SK-MEL-5 (cell line): Measurements from ENCODE around the gene SNX32. TPM values are rescaled to one million over a fixed set of nuclear protein-coding genes. Genes with fewer than 3 reads are reported as not detected.
"Not testable (repeated sequence)": the region's sequence is repeated elsewhere in the genome, so short reads cannot be mapped to it uniquely, and the experiment has no call there.

Experiments
- DNase-seq: peaks from one replicate; pipeline ENCODE4 v3.0.0-alpha.2; 2016; ENCODE audit warnings: low read depth, low spot score
- in situ Hi-C: cut with HindIII; loops from 2 replicates; pipeline ENCODE4 v1.10.0; 2016; ENCODE audit warnings: low sequenced_read_pairs, high pct_unique_total_duplicates, low pct_unique_long_range_greater_than_20kb
- total RNA-seq: library from RNA; depleted of rRNA; stranded (reverse); fragments of >200 nt; shearing (Covaris generic); gene quantifications from 2 replicates; pipeline ENCODE4 v1.2.3, GENCODE V29; 2014

The SNX32 gene
- total RNA-seq, 1 experiment from 2014 or later = 0.18 TPM

DNA sequence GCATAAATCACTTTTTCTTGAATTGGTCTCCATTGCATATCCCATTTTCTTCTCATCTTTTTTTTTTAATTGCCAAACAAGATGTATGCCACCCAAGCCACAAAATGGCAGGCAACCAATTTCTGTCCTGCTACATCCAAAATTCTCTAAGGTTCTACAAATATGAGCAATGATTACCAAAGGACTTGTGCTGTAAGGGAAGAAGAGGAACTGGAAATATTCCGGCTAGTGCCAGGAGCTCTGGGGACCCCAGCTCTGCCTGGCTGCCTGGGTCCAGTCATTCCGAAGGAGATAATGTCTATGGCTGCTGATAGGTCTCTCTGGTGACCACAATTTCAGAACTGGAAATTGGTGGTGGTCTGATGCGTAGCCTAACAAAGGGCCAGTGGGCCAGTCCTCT lies 17.1 kb upstream of the SNX32 start:
- DNase-seq = no peak
- in situ Hi-C loops = no loop called here

DNA sequence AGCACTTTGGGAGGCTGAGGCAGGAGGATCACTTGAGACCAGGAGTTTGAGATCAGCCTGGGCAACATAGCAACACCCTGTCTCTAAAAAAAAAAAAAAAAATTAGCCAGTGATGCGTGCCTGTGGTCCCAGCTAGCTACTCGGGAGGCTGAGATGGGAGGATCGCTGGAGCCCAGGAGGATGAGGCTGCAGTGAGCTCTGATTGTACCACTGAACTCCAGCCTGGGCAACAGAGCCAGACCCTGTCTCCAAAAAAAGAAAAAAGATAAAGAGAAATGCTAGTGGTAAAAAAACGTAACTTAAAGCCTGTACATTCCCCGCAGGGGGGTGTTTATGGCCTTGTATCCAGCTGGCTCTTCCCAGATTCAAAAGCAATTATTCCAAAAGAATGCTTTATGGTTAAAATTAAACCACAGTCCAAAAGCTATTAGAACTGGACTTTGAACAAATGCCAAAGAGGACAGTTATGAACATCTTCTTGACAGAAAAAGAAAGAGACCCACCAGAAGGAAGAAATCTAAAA lies 16.4 kb upstream of the SNX32 start:
- in situ Hi-C loops = no loop called here
- peak; percentile 7 for DNase-seq

- in situ Hi-C loops = no loop called here
Observed at GRCh38 chr11:65817835-65818680, 15.7 kb upstream of the SNX32 start.

DNA sequence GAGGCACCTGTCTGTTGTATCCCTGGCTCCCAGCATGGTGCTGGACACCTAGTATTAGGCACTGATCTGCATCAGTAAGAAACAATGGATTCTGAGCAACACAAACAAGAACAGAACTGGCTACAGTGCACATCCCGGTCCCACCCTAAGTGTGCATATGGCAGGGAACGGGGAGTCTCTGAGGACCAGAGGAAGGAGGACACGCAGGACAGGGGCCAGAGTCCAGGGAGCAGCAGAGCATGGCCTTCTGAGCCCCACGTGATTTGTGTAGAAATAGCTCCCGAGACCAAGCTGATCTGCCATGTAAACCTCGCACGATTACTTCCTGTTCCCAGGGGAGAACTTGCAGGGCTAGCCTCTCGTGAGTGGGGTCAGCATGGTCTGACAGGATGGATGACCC lies 12.7 kb upstream of the SNX32 start:
- no peak for DNase-seq
- in situ Hi-C loops = no loop called here

More at GRCh38 chr11:65817835-65818680, 15.7 kb upstream of the SNX32 start:
- DNase-seq = peak; percentile 89

DNA sequence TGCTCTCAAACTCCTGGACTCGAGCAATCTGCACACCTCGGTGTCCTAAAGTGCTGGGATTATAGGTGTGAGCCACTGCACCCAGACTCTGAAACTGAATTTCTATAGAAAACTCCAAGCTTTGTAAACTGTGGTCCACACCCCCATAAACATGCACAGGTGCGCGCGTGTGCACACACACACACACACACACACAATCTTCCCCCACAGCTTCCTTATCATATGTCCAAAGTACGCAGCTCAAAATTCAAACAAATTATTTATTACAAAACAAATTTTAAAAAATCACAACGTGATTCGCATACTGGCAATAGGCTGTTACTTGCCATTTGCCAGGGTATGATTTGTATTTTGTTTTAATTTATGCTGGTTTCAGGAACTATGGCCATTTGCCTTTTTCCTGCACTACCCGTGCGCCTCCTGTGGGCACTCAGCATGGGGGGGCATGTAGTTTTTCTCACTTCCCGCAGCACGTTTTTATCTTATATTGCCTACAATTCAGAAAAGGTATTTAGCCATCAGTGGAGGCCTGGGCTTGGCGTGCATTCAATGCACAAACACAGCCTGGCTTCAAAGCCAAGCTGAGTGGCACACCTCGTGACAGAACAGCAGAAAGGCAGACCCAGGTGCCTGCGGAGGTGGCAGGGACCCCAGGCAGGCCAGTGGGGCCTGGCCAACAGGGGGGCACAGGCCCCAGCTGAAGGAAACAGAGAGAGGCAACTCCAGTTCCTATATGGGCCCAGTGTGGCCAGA lies 10.8 kb upstream of the SNX32 start:
- in situ Hi-C loops = no loop called here
- DNase-seq = no peak

DNA sequence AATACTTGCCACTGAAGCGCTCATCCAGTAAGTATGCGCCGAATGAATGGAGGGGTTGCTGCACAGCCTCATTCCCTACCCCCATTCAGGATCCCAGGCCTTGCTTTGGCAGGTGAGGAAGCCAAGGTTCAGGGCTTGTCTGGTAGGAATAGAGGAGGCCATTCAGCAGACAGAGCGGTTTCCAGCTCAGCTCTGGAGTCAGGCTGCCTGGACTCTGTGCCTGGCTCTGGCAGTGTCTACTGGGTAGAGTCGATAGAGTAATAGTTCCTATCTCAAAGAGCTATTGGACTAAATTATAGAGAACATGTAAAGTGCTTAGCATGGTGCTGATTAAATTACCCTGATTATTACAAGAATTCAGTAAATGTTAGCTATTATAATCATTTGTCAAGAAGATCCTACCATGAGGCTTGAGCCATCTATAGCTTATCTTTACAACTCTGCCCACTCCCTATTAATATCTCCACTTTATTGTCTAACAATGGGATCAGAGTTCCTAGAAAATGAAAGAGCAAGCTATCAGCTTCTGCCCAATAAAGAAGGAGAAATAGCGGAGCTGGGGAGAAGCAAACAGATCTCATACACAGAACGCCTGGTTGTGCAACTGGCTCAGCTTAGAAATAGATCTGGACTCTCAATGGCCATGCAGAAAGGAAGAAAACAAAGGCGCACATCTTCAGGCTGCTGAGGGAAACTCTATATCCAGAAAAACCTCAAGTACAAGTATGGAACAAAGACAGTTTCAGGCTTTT lies 6.6 kb upstream of the SNX32 start:
- peak; percentile 31 for DNase-seq
- in situ Hi-C loops = no loop called here

DNA sequence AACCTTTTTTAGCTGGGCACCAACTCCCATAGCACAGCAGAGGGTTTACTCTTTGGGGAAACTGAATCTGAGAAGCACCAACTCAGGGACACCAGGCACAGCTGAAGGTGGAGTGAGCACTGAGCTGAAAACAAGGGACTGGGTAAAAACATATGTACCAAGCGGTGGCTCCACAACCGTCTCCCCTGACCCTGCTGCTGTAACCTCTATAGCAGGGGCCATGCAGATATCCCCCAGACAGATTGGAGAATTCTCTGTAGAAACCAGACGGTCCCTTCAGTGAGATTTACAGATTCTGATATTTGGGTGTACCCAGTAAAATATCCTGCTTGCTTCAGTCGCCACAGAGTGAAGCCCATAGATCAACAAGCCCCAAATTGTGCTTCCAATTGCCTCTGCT lies 4.3 kb upstream of the SNX32 start:
- no peak for DNase-seq
- in situ Hi-C loops = no loop called here

- in situ Hi-C loops, DNase-seq: not testable (repeated sequence)
Observed at GRCh38 chr11:65832231-65832630, 1.5 kb upstream of the SNX32 start.

DNA sequence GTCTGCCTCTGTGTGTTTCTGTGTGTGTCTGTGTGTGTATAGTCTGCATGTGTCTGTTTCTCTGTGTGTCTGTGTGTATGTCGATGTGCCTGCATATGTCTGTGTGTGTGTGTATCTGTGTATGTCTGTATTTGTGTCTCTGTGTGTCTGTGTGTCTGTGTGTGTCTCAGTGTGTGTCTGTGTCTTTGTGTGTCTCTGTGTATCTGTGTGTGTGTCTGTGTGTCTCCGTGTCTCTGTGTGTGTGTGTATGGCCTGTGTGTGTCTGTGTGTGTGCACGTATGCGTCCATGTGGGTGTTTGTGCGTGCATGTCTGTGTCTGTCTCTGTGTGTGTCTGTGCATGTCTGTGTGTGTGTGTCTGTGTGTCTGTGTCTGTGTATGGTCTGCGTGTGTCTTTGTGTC lies 439 bp downstream of the SNX32 start:
- in situ Hi-C loops = no loop called here
- no peak for DNase-seq

- no peak for DNase-seq
Observed at GRCh38 chr11:65842144-65842543, 8.4 kb downstream of the SNX32 start.

DNA sequence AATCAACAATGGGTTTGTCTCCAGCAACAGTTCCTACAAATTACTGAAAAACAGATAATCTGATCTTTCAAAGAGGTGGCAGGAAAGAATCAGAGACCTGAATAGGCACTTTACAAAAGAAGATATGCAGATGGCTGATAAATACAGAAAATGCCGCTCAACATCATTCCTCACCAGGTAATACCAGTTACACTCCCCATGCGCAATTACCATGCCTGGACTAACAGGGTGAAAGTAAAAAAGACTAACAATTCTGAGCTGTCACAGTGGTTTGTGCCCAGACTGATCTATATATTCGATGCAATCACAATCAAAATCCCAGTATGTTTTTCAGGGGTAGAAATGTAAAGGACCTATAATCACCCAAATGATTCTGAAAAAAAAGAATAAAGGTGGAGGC lies 10.0 kb downstream of the SNX32 start:
- DNase-seq = no peak

More at GRCh38 chr11:65842144-65842543, 8.4 kb downstream of the SNX32 start:
- in situ Hi-C loops = no loop called here

DNA sequence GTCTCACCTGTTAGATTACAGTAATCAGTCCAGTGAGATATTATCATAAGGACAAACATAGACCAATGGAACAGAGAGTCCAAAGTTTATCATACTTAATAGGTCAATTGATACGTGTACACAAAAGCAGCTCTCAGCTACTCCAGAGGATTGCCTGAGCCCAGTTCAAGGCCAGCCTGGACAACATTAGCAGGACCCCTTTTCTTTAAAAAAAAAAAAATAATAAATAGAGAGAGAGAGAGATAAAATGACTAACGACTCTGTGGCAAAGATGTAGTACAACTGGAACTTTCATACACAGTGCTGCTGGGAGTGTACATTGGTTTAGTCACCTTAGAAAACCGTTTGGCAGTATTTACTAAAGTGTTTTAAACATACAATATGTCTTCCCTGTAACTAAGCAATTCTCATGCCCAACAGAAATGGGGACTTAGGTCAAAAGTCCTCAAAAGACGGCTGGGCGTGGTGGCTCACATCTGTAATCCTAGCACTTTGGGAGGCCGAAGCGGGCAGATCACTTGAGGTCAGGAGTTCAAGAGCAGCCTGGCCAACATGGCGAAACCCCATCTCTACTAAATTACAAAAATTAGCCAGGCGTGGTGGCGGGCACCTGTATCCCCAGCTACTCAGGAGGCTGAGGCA lies 10.6 kb downstream of the SNX32 start:
- no peak for DNase-seq
- in situ Hi-C loops = no loop called here

More for the DNA sequence above, 10.0 kb downstream of the SNX32 start:
- in situ Hi-C loops = no loop called here

GRCh38 chr11:65847746-65848145 lies 14.0 kb downstream of the SNX32 start:
- in situ Hi-C loops = no loop called here
- no peak for DNase-seq

- DNase-seq, in situ Hi-C loops: not testable (repeated sequence)
Observed at GRCh38 chr11:65848693-65849092, 14.9 kb downstream of the SNX32 start.

- DNase-seq = no peak
- in situ Hi-C loops = no loop called here
Observed at GRCh38 chr11:65849366-65849765, 15.6 kb downstream of the SNX32 start.

- DNase-seq = no peak
- in situ Hi-C loops = no loop called here
Observed at GRCh38 chr11:65849771-65850216, 16.0 kb downstream of the SNX32 start.
